Hair follicular keratinocyte (primary cell): ENCODE data around the gene CD82. TPM values are rescaled to one million over a fixed set of nuclear protein-coding genes. Genes with fewer than 3 reads are reported as not detected.

Experiments used
- total RNA-seq: library from RNA; depleted of rRNA; stranded (reverse); fragments of >200 nt; gene quantifications from 2 replicates; pipeline ENCODE4 v1.2.3, GENCODE V29; 2015

CD82 gene, protein sequence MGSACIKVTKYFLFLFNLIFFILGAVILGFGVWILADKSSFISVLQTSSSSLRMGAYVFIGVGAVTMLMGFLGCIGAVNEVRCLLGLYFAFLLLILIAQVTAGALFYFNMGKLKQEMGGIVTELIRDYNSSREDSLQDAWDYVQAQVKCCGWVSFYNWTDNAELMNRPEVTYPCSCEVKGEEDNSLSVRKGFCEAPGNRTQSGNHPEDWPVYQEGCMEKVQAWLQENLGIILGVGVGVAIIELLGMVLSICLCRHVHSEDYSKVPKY
- total RNA-seq, result 36.4 and 69.7 TPM in 2 replicates

DNA sequence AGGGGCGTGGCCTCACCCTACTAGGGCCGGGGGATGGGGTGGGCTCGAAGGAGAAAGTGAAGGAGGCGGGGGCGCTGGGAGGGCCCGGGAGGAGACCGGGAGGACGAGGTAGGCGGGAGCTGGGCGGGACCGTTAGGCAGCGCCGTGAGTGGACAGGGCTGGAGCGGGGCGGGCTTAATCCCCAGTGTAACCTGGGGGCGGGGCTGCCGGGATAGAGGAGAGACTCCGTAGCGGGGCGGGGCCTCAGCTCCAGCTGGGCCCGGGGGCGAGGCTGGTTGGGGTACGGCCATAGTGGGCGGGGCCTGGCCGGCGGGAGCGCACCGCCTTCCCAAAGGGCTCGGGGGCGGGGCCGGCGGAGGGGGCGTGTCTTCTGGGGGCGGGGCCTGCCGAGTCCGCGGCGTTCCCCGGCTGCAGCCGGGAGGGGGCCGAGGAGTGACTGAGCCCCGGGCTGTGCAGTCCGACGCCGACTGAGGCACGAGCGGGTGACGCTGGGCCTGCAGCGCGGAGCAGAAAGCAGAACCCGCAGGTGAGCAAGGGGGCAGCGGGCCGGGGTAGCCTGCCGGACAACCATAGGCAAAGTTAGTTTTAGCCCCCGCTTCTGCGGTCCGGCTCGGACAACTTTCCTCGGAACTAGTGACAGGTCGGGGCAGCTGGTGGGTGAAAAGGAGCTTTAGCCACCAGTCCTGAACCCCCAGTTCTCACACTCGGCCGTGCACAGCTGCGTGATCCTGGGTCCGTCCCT lies at the start of gene CD82:
Gene CD82 (plus strand): TSS at position 453 of the 742 bp plus-strand sequence. CDS start 29,000 bp downstream, outside the sequence.

Other genes with a start within 250 kb of the CD82 start
- gene TSPAN18, start 161.3 kb downstream of the CD82 start, total RNA-seq, result 0.15 TPM in 1 of 2 replicates, not detected in the other